SJSA1 (cell line): ENCODE results near the gene TMEM183A. TPM values are rescaled to one million over a fixed set of nuclear protein-coding genes. Genes with fewer than 3 reads are reported as not detected.

Experiments used
- DNase-seq, 2 experiments: peaks; one replicate each; pipeline ENCODE4 v3.0.0-alpha.2; 2015 to 2020; ENCODE audit warnings: low spot score in 2 of 2, low read depth in 1 of 2
- H3K27ac ChIP-seq: fragments of 250-450 bp; sonication (Bioruptor Pico); 2 replicates; pipeline ENCODE4 v1.5.1; 2020; ENCODE audit warnings: mild to moderate bottlenecking, moderate library complexity
- H3K27me3 ChIP-seq: fragments of 250-450 bp; sonication (Bioruptor Pico); replicated peaks from 2 replicates; pipeline ENCODE4 v1.5.1; 2020; ENCODE audit warnings: mild to moderate bottlenecking, moderate library complexity
- H3K36me3 ChIP-seq: fragments of 250-450 bp; sonication (Bioruptor Pico); 2 replicates; pipeline ENCODE4 v1.5.1; 2020; ENCODE audit warnings: mild to moderate bottlenecking
- H3K4me1 ChIP-seq: fragments of 250-450 bp; sonication (Bioruptor Pico); replicated peaks from 2 replicates; pipeline ENCODE4 v1.6.1; 2021; ENCODE audit warnings: mild to moderate bottlenecking
- H3K4me3 ChIP-seq: fragments of 250-450 bp; sonication (Bioruptor Pico); 2 replicates; pipeline ENCODE4 v1.5.1; 2020; ENCODE audit warnings: mild to moderate bottlenecking
- H3K9me3 ChIP-seq: fragments of 250-450 bp; sonication (Bioruptor Pico); replicated peaks from 2 replicates; pipeline ENCODE4 v1.5.1; 2020; ENCODE audit warnings: mild to moderate bottlenecking
- total RNA-seq: library from RNA; depleted of rRNA; stranded (reverse); fragments of >200 nt; shearing (Covaris generic); gene quantifications from 2 replicates; pipeline ENCODE4 v1.2.3, GENCODE V29; 2014

The TMEM183A gene
- total RNA-seq, 1 experiment from 2014 or later, result 88.4 TPM

DNA sequence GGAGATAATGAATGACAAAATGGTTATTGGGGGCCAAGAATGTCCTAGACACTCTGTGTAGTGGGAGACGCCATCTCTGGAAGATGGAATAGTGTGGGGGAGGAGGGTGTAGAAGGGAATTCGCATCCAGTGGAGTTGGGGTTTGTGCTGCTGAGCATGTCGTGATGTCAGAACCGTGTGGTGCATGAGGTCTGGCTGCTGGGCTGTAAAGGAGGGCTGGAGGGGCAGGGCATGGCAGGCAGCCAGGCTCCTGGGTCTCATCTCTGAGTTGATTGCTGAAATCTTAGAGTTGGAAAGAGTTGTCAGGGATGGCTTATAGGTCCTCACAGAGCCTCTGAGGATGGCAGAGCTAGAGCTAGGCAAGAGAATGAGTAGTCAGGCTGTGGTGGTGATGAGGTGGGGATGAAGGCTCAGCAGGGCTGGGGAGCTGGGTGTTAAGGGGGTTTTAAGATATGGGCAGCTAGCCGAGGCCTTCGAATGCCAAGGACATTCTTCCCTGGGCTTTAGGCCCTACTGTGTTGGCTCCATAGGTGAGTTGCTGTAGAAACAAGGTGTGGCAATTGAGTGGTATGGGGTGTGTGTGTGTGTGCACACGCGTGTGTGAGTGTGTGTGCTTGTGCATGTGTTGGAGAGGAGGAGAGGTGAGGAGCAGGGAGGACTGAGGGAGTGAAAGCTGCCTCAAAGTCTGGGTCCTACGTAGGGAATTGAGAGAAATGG lies 21.1 kb downstream of the TMEM183A start:
- peaks cover 14% of the 10 kb centered on the region for H3K36me3 ChIP-seq
- H3K27ac ChIP-seq, result no peak overlapping the region
- H3K9me3 ChIP-seq, result no peaks in the 10 kb centered on the region
- H3K27me3 ChIP-seq, result peaks cover 9% of the 10 kb centered on the region
- DNase-seq, result no peak
- H3K4me1 ChIP-seq, result peaks cover 10% of the 10 kb centered on the region
- H3K4me3 ChIP-seq, result no peak overlapping the region

DNA sequence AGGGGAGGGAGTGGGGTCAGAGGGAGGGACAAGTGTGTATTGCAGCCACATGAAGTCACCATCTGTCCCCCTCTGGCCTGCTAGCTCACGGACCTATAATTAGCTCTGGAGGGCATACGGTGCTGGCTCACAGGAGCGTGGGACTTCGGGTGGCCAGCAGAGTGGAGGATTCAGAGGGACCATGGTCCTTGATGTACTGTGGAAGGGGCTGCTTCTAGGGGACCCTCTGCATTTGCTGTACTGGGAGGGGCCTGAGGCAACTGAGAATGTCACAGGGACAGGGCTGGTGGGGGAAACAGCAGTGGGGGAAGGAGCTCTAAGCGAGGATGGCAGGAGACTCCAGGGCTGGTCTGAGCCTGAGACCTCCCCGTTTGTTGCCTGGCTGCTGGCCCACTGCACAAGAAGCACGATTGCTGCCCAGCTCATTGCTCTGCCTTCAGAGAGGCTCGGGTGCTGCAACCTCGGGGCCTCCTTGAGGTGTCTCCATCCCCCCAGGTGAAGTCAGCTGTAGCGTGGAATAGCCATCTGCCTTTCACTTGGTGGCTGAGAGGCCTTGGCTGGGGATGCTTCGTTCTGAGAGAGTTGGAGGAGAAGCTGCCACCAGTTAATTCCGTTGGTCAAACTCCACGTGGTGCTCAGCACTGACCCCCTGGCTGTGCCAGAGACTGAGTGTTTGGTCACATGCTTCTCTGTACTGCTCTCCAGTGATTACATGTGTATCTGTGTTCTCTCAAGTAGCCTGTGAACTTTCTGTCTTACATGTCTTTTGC lies 21.8 kb downstream of the TMEM183A start:
- Histone ChIP-seq H3K27ac (no peak overlapping the region), H3K9me3 (no peaks in the 10 kb centered on the region), H3K36me3 (peaks cover 6% of the 10 kb centered on the region), H3K27me3 (peaks cover 9% of the 10 kb centered on the region), H3K4me3 (no peak overlapping the region), H3K4me1 (peaks cover 10% of the 10 kb centered on the region)
- DNase-seq, result no peak

DNA sequence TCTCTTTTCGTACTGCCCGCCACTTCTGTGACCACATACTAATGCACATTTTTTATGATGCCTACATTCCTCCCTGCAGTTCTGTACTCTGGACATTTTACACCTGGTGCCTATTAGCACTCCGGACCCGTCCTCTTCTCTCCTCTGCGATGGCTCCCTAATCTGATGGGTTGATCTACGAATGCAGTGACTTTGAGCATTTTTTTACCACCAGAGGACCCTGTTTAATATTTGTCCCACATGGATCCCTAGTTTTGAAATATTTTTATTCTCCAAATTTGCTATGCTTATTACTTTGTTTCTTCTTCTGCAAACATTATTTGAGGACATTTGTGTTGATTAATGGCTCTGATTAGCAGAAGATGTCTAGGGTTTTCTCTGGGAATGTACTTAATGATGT lies 24.3 kb downstream of the TMEM183A start:
- Histone ChIP-seq H3K36me3 (no peaks in the 10 kb centered on the region), H3K4me3 (no peak overlapping the region), H3K4me1 (peaks cover 4% of the 10 kb centered on the region), H3K27me3 (peaks cover 8% of the 10 kb centered on the region), H3K27ac (no peak overlapping the region), H3K9me3 (no peaks in the 10 kb centered on the region)
- DNase-seq, result no peak

DNA sequence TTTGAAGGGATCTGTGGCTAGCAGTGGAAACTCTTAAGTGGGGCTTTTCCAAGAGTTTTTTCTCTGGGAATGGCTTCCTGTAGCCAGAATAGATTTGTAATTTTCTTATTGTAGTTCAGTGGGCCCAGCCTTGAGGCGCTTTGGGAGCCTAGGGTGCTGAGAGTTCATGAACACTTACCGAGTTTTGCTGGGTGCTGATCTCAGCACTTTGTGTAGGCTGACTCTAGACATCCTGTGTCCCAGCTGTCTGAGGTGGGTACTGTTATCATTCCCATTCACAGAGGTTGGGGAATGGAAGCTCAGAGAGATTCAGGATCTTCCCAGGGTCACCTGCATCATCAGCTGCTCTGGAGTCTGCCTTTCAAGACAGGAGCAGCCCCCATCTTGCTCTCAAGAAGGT lies 26.1 kb downstream of the TMEM183A start:
- Histone ChIP-seq H3K4me1 (peaks cover 4% of the 10 kb centered on the region), H3K27me3 (0 out of 2 replicates have a peak, but pooled peaks cover 4% of the 10 kb centered on the region), H3K36me3 (no peaks in the 10 kb centered on the region), H3K4me3 (no peak overlapping the region), H3K9me3 (no peaks in the 10 kb centered on the region), H3K27ac (no peak overlapping the region)
- DNase-seq, result peak in 1 of 2 experiments; percentile 4

DNA sequence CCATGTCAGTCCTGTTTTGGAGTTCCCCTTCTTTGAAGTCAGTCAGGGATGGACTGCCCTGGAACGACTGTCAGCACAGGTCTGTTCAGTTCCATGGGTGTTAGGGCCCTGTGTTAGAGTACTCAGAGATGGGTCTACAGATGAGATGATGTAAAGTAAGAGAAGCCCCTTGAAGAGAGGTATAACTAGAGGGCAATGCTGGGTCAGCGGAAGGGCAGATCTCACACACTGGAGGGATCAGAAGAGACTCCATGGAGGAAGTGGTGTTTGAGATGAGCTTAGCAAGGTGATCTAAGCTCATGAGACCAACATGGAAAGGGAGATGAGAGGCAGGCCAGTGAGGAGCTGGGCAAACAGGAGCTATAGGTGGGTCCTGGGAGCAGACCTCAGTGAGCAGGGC lies 26.7 kb downstream of the TMEM183A start:
- no peak overlapping the region for H3K27ac ChIP-seq
- peaks cover 7% of the 10 kb centered on the region for H3K4me1 ChIP-seq
- H3K4me3 ChIP-seq, result no peak overlapping the region
- no peaks in the 10 kb centered on the region for H3K36me3 ChIP-seq
- DNase-seq, result peak in 1 of 2 experiments; percentile 17
- no peaks in the 10 kb centered on the region for H3K9me3 ChIP-seq
- H3K27me3 ChIP-seq, result 0 out of 2 replicates have a peak, but pooled peaks cover 4% of the 10 kb centered on the region

DNA sequence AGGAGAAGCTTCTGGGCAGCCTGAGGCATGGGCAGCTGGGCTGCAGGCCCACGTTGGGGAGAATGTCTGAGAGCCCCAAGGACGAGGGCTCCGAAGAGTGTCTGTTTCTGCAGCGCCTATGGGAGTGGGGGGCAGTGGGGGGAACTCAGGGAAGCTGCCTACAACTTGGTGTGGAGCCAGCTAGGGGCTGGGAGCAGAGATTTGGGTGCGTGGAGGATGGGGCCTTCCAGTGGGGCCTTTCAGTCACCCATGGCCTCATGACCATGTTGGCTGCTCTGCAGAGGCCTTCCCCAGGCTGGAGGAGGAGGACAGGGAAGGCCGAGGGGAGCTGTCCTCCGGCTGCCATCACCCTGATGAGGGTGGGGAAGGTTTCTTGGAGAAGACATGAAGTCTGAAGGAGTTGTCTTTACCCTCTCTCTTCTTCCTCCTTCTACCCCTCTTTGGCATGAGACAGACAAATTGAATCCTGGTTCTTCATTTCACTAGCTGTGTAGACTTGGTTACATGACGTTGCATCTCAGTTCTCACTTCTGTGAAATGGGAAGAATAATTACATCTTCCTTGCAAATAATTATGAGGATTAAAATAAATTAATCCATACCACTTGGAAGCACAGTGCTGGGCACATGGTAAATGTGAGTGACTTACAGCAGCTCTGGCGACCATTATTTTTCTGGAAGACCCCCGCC lies 27.4 kb downstream of the TMEM183A start:
- Histone ChIP-seq H3K9me3 (no peaks in the 10 kb centered on the region), H3K4me1 (peaks cover 7% of the 10 kb centered on the region), H3K4me3 (no peak overlapping the region), H3K36me3 (no peaks in the 10 kb centered on the region), H3K27me3 (0 out of 2 replicates have a peak, but pooled peaks cover 4% of the 10 kb centered on the region), H3K27ac (no peak overlapping the region)
- peak in 1 of 2 experiments; percentile 28 for DNase-seq

DNA sequence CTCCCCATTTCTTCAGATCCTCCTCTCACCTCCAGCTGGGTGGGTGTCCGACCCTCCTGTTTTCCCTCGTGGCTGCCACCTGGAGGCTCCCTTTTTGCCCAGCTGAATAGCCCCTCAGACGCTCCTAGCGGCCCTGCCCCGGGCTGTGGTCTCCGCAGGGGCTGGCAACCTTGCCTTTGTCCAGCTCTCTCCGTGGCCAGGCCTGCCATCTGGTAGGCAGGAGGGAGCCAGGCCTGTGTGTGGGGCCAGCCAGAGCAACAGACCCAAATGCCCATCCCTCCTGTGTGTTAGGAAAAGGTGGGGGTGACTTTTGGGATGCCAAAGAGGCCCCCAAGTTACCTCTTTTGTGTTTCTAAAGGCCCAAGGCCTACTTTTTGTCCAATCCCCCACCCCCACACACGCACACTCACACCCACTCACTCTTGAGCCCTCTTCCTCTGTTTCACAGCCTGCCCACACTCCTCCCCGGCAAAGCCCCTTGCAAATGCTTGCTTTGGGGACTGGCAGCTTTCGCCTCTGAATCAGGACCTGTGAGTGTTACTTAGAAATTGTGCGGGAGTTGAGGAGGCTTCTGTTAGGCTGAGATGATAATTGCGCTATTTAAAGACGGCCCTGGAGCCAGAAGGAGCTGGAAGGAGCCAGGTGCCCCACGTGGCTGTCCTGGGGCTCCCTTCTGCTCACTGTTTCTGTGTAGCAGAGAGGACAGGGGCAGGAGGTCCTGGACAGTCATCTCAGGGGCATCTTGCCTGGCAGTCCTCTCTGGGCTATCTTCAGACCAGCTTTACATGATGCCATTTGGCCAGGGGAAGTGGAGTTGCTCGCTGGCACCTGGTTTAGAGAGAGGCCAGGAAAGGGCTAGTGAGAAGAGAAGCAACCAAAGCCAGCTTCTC lies 28.2 kb downstream of the TMEM183A start:
- H3K4me3 ChIP-seq, result no peak overlapping the region
- 0 out of 2 replicates have a peak, but pooled peaks cover 4% of the 10 kb centered on the region for H3K27me3 ChIP-seq
- DNase-seq, result no peak
- H3K4me1 ChIP-seq, result peaks cover 7% of the 10 kb centered on the region
- H3K36me3 ChIP-seq, result no peaks in the 10 kb centered on the region
- H3K27ac ChIP-seq, result no peak overlapping the region
- no peaks in the 10 kb centered on the region for H3K9me3 ChIP-seq

DNA sequence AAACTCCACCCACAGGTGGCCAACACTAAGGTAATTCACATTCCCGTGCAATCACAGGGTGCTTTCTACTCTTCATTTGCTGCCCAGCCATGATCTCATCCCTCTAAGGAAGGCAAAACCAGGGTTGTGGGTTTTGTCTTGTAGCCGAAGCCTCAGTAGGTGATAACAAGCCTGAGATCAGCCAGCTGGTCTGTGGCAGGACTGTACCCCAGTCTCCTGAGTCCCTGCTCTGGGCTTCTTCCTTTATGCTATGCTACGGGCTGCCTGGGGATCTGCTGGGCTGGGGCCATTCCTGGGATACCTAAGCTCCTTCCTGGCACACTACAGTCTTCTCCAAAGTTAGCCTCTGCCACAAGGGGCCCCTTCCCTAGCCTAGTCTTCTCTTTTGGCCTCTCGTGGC lies 29.0 kb downstream of the TMEM183A start:
- Histone ChIP-seq H3K27me3 (0 out of 2 replicates have a peak, but pooled peaks cover 4% of the 10 kb centered on the region), H3K4me1 (peaks cover 7% of the 10 kb centered on the region), H3K36me3 (no peaks in the 10 kb centered on the region), H3K4me3 (no peak overlapping the region), H3K27ac (no peak overlapping the region), H3K9me3 (no peaks in the 10 kb centered on the region)
- DNase-seq, result no peak

DNA sequence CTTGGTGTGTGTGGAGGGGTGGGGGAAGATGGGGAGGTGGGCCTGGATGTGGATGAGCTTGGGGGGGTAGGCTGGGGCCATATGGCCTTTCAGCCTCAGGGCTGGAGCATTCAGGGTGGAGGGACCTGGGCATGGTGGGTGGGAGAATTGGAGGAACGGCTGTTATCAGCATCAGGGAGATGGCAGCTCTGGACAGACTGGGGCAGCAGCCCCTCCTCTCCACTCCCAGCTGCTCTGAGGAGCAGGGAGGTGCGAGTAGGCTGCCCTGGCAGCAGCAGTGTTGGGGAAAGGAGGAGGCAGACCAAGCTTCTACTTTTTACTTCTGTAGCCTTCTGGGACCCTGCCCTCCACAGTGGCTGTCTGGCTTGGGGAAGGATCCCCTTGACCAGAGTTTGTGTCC lies 29.4 kb downstream of the TMEM183A start:
- Histone ChIP-seq H3K36me3 (no peaks in the 10 kb centered on the region), H3K27ac (no peak overlapping the region), H3K27me3 (0 out of 2 replicates have a peak, but pooled peaks cover 4% of the 10 kb centered on the region), H3K4me1 (peaks cover 7% of the 10 kb centered on the region), H3K9me3 (no peaks in the 10 kb centered on the region), H3K4me3 (no peak overlapping the region)
- DNase-seq, result no peak

DNA sequence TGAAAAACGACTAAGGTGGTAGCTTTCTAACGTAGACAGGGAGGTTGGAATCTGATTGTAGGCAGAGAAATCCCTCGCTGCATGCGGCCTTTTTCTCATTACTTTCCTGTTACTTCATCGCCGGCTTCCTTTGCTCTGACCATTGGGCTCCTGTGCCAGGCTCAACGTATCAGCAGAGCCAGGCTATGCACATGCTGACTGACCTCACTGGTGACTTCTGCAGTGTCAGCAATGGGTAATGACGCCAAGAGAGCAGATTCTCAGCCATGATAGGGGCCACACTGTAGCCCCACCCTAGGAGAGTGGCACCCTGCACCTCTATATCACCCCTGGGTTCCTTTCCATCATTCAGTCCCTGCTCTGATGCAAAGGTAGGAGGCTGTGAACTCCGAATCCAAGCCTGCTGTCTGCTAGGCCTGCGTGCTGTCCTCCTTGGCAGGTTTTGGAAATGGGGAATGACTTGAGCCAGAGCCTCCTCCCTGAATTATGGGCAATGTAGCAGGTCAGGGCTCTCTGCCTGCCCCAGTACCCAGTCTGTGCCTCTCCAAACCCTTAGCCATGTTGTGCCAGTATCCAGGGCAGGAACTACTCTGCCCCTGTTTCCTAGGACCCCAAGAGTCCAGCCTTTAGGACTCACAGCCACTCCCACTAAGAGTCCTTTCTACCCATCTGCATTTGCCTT lies 30.5 kb downstream of the TMEM183A start:
- DNase-seq, result no peak
- H3K27me3 ChIP-seq, result 0 out of 2 replicates have a peak, but pooled peaks cover 4% of the 10 kb centered on the region
- no peak overlapping the region for H3K4me3 ChIP-seq
- H3K4me1 ChIP-seq, result peaks cover 7% of the 10 kb centered on the region
- H3K9me3 ChIP-seq, result no peaks in the 10 kb centered on the region
- H3K27ac ChIP-seq, result no peak overlapping the region
- H3K36me3 ChIP-seq, result no peaks in the 10 kb centered on the region

DNA sequence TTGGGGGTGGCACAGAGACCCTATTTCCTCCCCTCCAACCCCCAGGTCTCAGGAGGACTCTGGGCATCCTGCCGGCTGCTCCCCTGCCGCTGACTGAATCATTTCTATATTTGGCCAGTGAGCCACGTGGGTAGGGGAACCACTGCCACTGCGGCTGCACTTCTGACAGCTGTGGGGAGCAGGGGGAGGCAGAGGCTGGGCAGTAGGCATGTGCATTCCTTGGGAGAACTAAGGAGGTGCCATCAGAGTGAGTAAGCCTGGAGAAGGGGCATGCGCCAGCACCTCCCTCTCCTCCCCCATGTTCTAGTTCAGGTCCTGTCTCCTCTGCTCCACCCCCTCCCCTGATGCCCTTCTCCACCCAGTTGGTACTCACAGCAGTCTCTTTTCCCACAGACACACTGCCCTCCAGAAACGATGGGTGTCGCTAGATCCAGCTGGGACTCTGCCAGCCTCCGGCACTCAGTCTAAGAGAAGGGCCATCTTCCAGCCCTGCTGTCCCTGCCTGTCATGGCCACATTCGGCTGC lies 31.1 kb downstream of the TMEM183A start:
- Histone ChIP-seq H3K9me3 (no peaks in the 10 kb centered on the region), H3K27ac (no peak overlapping the region), H3K4me1 (peaks cover 7% of the 10 kb centered on the region), H3K36me3 (no peaks in the 10 kb centered on the region), H3K27me3 (0 out of 2 replicates have a peak, but pooled peaks cover 4% of the 10 kb centered on the region), H3K4me3 (no peak overlapping the region)
- DNase-seq, result peak in 1 of 2 experiments; percentile 38

DNA sequence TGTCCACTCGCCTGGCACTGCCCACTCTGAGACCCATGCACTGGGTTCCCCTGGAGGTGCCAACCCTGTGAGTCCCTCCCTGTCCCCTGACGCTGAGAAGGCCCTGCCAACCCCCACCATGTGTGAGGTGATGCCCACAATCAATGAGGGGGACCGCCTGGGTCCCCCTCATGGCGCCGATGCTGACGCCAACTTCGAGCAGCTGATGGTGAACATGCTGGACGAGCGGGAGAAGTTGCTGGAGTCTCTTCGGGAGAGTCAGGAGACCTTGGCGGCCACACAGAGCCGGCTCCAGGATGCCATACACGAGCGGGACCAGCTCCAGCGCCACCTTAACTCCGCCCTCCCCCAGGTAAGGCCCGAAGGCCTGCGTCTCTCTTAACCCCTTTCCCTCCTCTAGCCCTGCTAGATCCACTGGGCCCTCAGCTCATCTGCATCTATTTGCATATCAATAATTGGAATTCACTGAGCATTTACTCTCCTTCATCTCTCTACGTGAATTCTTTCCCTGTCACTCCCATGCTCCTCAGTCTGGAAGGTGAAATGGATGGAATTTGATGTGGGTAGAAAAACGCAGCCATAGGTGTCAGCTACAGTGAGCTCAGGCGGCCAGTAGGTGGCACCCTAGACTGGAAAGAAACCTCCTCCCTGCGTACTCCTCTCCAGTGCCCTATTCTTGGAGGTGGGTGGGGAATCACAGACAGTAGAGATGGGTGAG lies 31.9 kb downstream of the TMEM183A start:
- Histone ChIP-seq H3K27me3 (0 out of 2 replicates have a peak, but pooled peaks cover 4% of the 10 kb centered on the region), H3K4me3 (no peak overlapping the region), H3K9me3 (no peaks in the 10 kb centered on the region), H3K27ac (no peak overlapping the region), H3K4me1 (peaks cover 7% of the 10 kb centered on the region), H3K36me3 (no peaks in the 10 kb centered on the region)
- peak; percentile 48 to 68 for DNase-seq
